Measurements from ENCODE around the gene NOCT.

DNA sequence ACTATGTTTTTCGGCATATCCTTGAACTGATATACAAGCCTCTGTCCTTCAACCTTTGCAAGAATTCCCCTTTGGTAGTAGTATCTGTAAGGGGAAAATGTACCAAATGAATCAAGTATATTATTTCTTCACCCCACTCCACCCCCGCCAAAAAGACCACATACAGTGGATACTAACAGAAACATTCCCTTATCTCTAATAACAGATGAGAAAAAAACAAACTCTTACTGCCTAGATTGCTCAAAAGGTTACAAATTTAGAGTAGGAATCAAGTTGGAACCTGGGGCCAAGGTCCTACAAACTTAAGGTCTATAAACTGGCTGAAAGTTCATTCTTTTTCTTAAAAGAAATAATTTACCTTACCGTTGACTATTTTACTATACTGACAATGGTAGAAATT lies 45.0 kb downstream of the NOCT start:
- TF ChIP-seq TAF1 (IDR thresholded peaks at IDR 0.05; ENCODE audit: low read depth, low read length): no peak
- TF ChIP-seq CHD2 (IDR thresholded peaks at IDR 0.05; ENCODE audit: low read length): no peak
- TF ChIP-seq, protein P1, sequence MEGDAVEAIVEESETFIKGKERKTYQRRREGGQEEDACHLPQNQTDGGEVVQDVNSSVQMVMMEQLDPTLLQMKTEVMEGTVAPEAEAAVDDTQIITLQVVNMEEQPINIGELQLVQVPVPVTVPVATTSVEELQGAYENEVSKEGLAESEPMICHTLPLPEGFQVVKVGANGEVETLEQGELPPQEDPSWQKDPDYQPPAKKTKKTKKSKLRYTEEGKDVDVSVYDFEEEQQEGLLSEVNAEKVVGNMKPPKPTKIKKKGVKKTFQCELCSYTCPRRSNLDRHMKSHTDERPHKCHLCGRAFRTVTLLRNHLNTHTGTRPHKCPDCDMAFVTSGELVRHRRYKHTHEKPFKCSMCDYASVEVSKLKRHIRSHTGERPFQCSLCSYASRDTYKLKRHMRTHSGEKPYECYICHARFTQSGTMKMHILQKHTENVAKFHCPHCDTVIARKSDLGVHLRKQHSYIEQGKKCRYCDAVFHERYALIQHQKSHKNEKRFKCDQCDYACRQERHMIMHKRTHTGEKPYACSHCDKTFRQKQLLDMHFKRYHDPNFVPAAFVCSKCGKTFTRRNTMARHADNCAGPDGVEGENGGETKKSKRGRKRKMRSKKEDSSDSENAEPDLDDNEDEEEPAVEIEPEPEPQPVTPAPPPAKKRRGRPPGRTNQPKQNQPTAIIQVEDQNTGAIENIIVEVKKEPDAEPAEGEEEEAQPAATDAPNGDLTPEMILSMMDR (IDR thresholded peaks at IDR 0.05; ENCODE audit: control extremely low read depth in 1 of 3, insufficient read depth in 1 of 3, low read depth in 1 of 3, low read length in 3 of 3): no peak
- no peak for TF ChIP-seq EP300 (IDR thresholded peaks at IDR 0.05; ENCODE audit: borderline replicate concordance in 1 of 2, low read depth in 2 of 2, low read length in 2 of 2)
- TF ChIP-seq KDM5A (IDR thresholded peaks at IDR 0.05; ENCODE audit: low read length): no peak
- TF ChIP-seq EZH2 (IDR thresholded peaks at IDR 0.05; ENCODE audit: low read depth, low read length, severe bottlenecking): no peak
- TF ChIP-seq JUN (IDR thresholded peaks at IDR 0.05; ENCODE audit: low read depth, low read length): no peak
- TF ChIP-seq YY1 (IDR thresholded peaks at IDR 0.05; ENCODE audit: low read depth, low read length): no peak

Measured in H1 (cell line).